Activated CD4-positive, alpha-beta T cell treated with anti-CD3 and anti-CD28 coated beads for 24 hours (primary cell): ENCODE data around the gene LTBP4.
"Not testable (repeated sequence)": the region's sequence is repeated elsewhere in the genome, so short reads cannot be mapped to it uniquely, and the experiment has no call there.

Experiments
- DNase-seq, 2 donors: peaks; one replicate each; pipeline ENCODE4 v3.0.0-alpha.2; 2020; ENCODE audit warnings: low read depth in 2 of 2

LTBP4 gene

GRCh38 chr19:40611096-40611495 is 9.9 kb downstream of the LTBP4 start:
- DNase-seq, result no peak

- no peak for DNase-seq
Measured at GRCh38 chr19:40611900-40612698, 10.9 kb downstream of the LTBP4 start.

GRCh38 chr19:40612831-40613689 is 11.9 kb downstream of the LTBP4 start:
- peak; percentile 76 to 84 for DNase-seq

- peak; percentile 81 to 82 for DNase-seq
Measured at GRCh38 chr19:40613690-40614621, 12.8 kb downstream of the LTBP4 start.

- DNase-seq, result peak; percentile 98
Measured at GRCh38 chr19:40614622-40615411, 13.6 kb downstream of the LTBP4 start.

GRCh38 chr19:40616178-40616577 is 15.0 kb downstream of the LTBP4 start:
- DNase-seq, result no peak

- no peak for DNase-seq
Measured at GRCh38 chr19:40616941-40617340, 15.8 kb downstream of the LTBP4 start.

GRCh38 chr19:40617961-40618360 is 16.8 kb downstream of the LTBP4 start:
- DNase-seq, result no peak

GRCh38 chr19:40619333-40620160 is 18.4 kb downstream of the LTBP4 start:
- DNase-seq, result no peak

- DNase-seq, result no peak
Measured at GRCh38 chr19:40620161-40620485, 19.0 kb downstream of the LTBP4 start.

GRCh38 chr19:40621283-40621682 is 20.1 kb downstream of the LTBP4 start:
- DNase-seq, result no peak

- no peak for DNase-seq
Measured at GRCh38 chr19:40621966-40622772, 21.0 kb downstream of the LTBP4 start.

- DNase-seq, result no peak
Measured at GRCh38 chr19:40622773-40623075, 21.6 kb downstream of the LTBP4 start.

GRCh38 chr19:40623403-40624251 is 22.5 kb downstream of the LTBP4 start:
- no peak for DNase-seq

GRCh38 chr19:40624369-40625153 is 23.4 kb downstream of the LTBP4 start:
- DNase-seq, result not testable (repeated sequence)

GRCh38 chr19:40625406-40626120 is 24.4 kb downstream of the LTBP4 start:
- no peak for DNase-seq

- no peak for DNase-seq
Measured at GRCh38 chr19:40626918-40627317, 25.7 kb downstream of the LTBP4 start.
